Measurements from ENCODE around the gene CACNA1I. TPM values are rescaled to one million over a fixed set of nuclear protein-coding genes. Genes with fewer than 3 reads are reported as not detected.
A peak's percentile ranks its signal among the peaks of the same experiment; 100 is the strongest.

CACNA1I gene
- total RNA-seq, 2 donors from 2014 or later = 0.33 to 0.52 TPM

DNA sequence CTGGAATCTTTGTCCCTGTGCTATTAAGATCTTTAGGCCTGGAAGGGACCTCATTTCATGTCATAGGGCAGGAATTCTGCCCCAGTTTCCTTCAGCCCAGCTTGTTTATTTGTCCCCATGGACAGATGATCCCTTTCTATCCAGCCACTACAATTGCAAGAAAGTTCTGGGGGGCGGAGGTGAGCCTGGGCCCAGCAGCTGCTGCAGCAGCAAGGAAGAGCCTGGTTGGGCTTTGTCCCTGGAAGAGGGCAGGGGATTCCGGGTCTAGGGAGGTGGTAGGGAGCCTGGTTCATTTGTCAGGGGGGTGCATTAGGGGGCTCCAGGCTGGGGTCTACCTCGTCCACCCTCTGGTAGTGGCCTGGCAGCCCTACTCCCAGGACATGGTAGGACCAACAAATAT, 16.4 kb upstream of the CACNA1I start:
- intact Hi-C loops (cut with DNase I) = no loop called here
- Histone ChIP-seq H3K36me3 (replicated peaks in 1 of 2; ENCODE audit: insufficient read depth in 1 of 2, low read depth in 2 of 2) (no peaks in the 10 kb centered on the region), H3K4me3 (no peak overlapping the region), H3K27ac (no peak overlapping the region), H3K9me3 (no peaks in the 10 kb centered on the region), H3K27me3 (peaks cover 0 to 15% of the 10 kb centered on the region in 2 donors), H3K4me1 (peaks cover 11% of the 10 kb centered on the region)
- ATAC-seq (no peak), DNase-seq (no peak)
- 71 to 83% methylated on average over 3 of the region's 3 CpGs for WGBS, 2 donors
- TF ChIP-seq, protein P1, sequence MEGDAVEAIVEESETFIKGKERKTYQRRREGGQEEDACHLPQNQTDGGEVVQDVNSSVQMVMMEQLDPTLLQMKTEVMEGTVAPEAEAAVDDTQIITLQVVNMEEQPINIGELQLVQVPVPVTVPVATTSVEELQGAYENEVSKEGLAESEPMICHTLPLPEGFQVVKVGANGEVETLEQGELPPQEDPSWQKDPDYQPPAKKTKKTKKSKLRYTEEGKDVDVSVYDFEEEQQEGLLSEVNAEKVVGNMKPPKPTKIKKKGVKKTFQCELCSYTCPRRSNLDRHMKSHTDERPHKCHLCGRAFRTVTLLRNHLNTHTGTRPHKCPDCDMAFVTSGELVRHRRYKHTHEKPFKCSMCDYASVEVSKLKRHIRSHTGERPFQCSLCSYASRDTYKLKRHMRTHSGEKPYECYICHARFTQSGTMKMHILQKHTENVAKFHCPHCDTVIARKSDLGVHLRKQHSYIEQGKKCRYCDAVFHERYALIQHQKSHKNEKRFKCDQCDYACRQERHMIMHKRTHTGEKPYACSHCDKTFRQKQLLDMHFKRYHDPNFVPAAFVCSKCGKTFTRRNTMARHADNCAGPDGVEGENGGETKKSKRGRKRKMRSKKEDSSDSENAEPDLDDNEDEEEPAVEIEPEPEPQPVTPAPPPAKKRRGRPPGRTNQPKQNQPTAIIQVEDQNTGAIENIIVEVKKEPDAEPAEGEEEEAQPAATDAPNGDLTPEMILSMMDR (IDR thresholded peaks at IDR 0.05) = no peak
- no peak for TF ChIP-seq POLR2A (IDR thresholded peaks at IDR 0.05)

DNA sequence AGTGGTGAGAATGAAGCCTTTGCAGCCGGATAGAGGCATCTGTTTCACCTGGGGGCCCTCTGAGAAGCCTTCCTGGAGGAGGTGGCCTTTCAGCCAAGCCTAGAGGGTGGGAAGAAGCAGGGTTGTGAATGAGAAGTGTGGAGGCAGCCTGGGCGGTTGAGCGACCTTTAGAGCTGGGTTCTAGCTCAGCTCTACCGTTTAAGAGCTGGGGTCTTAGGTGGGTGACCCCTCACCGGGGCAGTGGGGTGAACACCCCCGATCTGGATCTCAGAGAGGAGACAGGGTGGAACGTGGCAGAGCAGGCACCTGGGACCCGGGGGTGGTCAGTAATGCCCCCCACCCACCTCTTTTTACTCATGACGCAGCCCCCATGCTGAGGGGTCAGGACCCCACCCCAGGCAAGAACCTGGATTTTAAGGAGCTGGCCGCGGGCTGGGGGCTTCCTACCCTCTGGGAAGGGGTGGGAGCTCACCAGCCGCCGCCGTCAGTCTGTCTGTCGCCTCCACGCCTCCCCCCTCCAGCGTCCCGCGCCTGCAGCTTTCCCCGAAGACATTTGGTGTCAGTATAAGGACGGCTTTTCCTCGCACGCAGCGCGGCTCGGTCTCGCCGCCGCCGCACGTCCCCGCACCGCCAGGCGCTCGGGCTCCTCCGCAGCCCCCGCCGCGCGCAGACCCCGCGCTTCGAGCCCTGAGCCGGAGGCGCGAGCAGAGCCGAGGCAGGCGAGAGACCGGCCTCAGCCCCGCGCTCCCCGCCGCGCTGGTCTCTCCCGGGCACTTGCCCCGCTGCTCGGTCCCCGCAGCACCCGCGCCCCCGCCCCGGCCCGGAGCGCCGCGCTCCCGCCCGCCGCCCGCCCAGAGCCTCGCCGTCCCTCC, 13.3 kb upstream of the CACNA1I start:
- no peak overlapping the region for H3K27ac ChIP-seq
- peaks cover 0 to 15% of the 10 kb centered on the region in 2 donors for H3K27me3 ChIP-seq
- no peaks in the 10 kb centered on the region for H3K9me3 ChIP-seq
- TF ChIP-seq POLR2A (IDR thresholded peaks at IDR 0.05) = no peak
- TF ChIP-seq, protein P1 (IDR thresholded peaks at IDR 0.05) = peak in 1 of 7 experiments; percentile 7
- no peaks in the 10 kb centered on the region for H3K36me3 ChIP-seq (replicated peaks in 1 of 2; ENCODE audit: insufficient read depth in 1 of 2, low read depth in 2 of 2)
- WGBS, 2 donors = 6 to 36% methylated on average over 8 to 72 of the region's 72 CpGs
- ATAC-seq (no peak), DNase-seq (no peak)
- peaks cover 11% of the 10 kb centered on the region for H3K4me1 ChIP-seq
- H3K4me3 ChIP-seq = no peak overlapping the region
- intact Hi-C loops (cut with DNase I) = no loop called here

DNA sequence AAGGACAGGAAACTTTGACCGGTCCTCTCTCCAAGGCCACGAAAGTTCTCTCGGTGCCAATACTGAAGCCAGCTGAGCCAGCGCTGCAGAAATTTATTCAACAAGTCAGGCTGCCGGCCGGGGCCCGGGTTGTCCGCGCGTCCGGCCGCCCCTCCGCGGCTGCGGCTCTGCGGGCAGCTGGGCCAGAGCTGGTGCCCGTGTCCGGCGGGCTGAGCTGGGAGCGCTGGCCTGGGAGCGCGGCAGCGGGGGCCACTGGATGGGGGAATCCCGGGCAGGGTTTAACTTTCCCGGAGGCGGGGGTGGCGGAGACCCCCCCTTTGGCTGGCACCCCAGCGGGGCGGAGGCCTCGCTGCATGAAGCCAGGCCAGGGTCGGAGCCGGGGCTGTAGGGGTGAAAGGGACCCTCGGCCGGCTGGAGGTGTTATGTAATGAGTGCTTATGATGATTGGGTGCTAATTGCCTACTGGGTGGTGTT, 12.3 kb upstream of the CACNA1I start:
- no peaks in the 10 kb centered on the region for H3K9me3 ChIP-seq
- intact Hi-C loops (cut with DNase I) = no loop called here
- 10% methylated on average over 31 of the region's 34 CpGs; no CpG with 5 or more reads in 1 of the 2 donors for WGBS, 2 donors
- H3K4me3 ChIP-seq = no peak overlapping the region
- peaks cover 11% of the 10 kb centered on the region for H3K4me1 ChIP-seq
- TF ChIP-seq, protein P1 (IDR thresholded peaks at IDR 0.05) = no peak
- TF ChIP-seq POLR2A (IDR thresholded peaks at IDR 0.05) = no peak
- peaks cover 0 to 15% of the 10 kb centered on the region in 2 donors for H3K27me3 ChIP-seq
- DNase-seq (no peak), ATAC-seq (no peak)
- H3K36me3 ChIP-seq (replicated peaks in 1 of 2; ENCODE audit: insufficient read depth in 1 of 2, low read depth in 2 of 2) = no peaks in the 10 kb centered on the region
- H3K27ac ChIP-seq = no peak overlapping the region

DNA sequence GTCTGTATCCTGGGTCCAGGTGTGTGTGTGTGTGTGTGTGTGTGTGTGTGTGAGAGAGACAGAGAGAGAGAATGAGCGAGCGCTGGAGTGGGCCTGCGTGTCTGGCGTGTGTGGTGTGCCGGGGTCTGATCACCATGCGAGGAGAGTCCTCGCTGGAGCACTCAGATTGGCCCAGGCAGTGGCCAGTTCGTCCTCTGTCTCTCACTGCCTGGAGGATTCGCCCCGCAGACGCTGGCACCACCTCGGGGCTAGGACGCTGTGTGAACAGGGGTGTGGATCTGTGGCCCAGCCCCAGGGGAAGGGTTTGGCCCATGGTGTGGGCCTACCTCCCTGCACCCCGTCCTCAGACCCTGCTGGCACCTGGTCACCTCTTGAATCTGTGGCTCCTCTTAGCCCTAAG, 11.6 kb upstream of the CACNA1I start:
- ATAC-seq = no peak
- 91 to 93% methylated on average over 14 of the region's 14 CpGs for WGBS, 2 donors
- intact Hi-C loops (cut with DNase I) = no loop called here
- Histone ChIP-seq H3K27ac (no peak overlapping the region), H3K9me3 (no peaks in the 10 kb centered on the region), H3K27me3 (peaks cover 0 to 15% of the 10 kb centered on the region in 2 donors), H3K36me3 (replicated peaks in 1 of 2; ENCODE audit: insufficient read depth in 1 of 2, low read depth in 2 of 2) (no peaks in the 10 kb centered on the region), H3K4me3 (no peak overlapping the region), H3K4me1 (peaks cover 11% of the 10 kb centered on the region)
- DNase-seq = no peak
- TF ChIP-seq, protein P1 (IDR thresholded peaks at IDR 0.05) = no peak
- TF ChIP-seq POLR2A (IDR thresholded peaks at IDR 0.05) = no peak

Measured in body of pancreas (tissue), 4 donors.